ENCODE data around the gene DPAGT1.
A peak's percentile ranks its signal among the peaks of the same experiment; 100 is the strongest.
"Not testable (repeated sequence)": the region's sequence is repeated elsewhere in the genome, so short reads cannot be mapped to it uniquely, and the experiment has no call there.

Gene DPAGT1

GRCh38 chr11:119092880-119093842 lies 8.5 kb downstream of the DPAGT1 start:
- DNase-seq: no peak

GRCh38 chr11:119091966-119092879 lies 9.4 kb downstream of the DPAGT1 start:
- no peak for DNase-seq

GRCh38 chr11:119091178-119091577 lies 10.5 kb downstream of the DPAGT1 start:
- DNase-seq: no peak

GRCh38 chr11:119089319-119089718 lies 12.3 kb downstream of the DPAGT1 start:
- no peak for DNase-seq

- no peak for DNase-seq
Measured at GRCh38 chr11:119088406-119088805, 13.2 kb downstream of the DPAGT1 start.

- no peak for DNase-seq
Measured at GRCh38 chr11:119087747-119088241, 13.9 kb downstream of the DPAGT1 start.

- no peak for DNase-seq
Measured at GRCh38 chr11:119087123-119087522, 14.5 kb downstream of the DPAGT1 start.

- no peak for DNase-seq
Measured at GRCh38 chr11:119085437-119085847, 16.2 kb downstream of the DPAGT1 start.

GRCh38 chr11:119084663-119085436 lies 16.8 kb downstream of the DPAGT1 start, which contains the start of gene HMBS:
Gene HMBS, plus strand, starts transcription at chr11:119084881. Its CDS starts 153 bp downstream, at chr11:119085034.
- DNase-seq: peak; percentile 77

- no peak for DNase-seq
Measured at GRCh38 chr11:119081682-119082260, 19.9 kb downstream of the DPAGT1 start.

GRCh38 chr11:119078675-119079420 lies 22.8 kb downstream of the DPAGT1 start:
- DNase-seq: no peak

GRCh38 chr11:119077839-119078238 lies 23.8 kb downstream of the DPAGT1 start:
- DNase-seq: no peak

- DNase-seq: peak; percentile 80
Measured at GRCh38 chr11:119067371-119068222, 34.1 kb downstream of the DPAGT1 start, which contains the start of gene VPS11. Gene VPS11, plus strand, starts transcription at chr11:119067818. Its CDS starts 6 bp downstream, at chr11:119067824.

GRCh38 chr11:119065369-119065768 lies 36.3 kb downstream of the DPAGT1 start:
- DNase-seq: no peak

GRCh38 chr11:119062779-119063178 lies 38.9 kb downstream of the DPAGT1 start:
- DNase-seq: no peak

- no peak for DNase-seq
Measured at GRCh38 chr11:119061256-119061655, 40.4 kb downstream of the DPAGT1 start.

- DNase-seq: not testable (repeated sequence)
Measured at GRCh38 chr11:119059128-119059527, 42.5 kb downstream of the DPAGT1 start.

- DNase-seq: peak; percentile 91
Measured at GRCh38 chr11:119057000-119057769, 44.5 kb downstream of the DPAGT1 start, which contains the start of gene HYOU1. Gene HYOU1, minus strand, starts transcription at chr11:119057205. Its CDS starts 1,045 bp downstream, at chr11:119056160.

- no peak for DNase-seq
Measured at GRCh38 chr11:119056421-119056999, 45.1 kb downstream of the DPAGT1 start.
